ENCODE results near the gene CDC23. TPM values are rescaled to one million over a fixed set of nuclear protein-coding genes. Genes with fewer than 3 reads are reported as not detected.
A peak's percentile ranks its signal among the peaks of the same experiment; 100 is the strongest.

The CDC23 gene
- total RNA-seq, 1 donor from 2014 or later = 34.2 TPM

- peak overlapping the region; percentile 15 for H3K9ac ChIP-seq (ENCODE audit: low read length)
- no peak overlapping the region for H2AFZ ChIP-seq (ENCODE audit: low read depth, low read length)
- peaks cover 59% of the 10 kb centered on the region for H3K79me2 ChIP-seq (ENCODE audit: insufficient read depth, low read length)
- peaks cover 31% of the 10 kb centered on the region for H3K36me3 ChIP-seq (ENCODE audit: insufficient read depth, low read length)
- Mint-ChIP-seq H3K9me3 (ENCODE audit: unreplicated experiment) (no peaks in the 10 kb centered on the region), H3K36me3 (ENCODE audit: low read depth, unreplicated experiment) (peaks cover 3% of the 10 kb centered on the region), H3K27ac (ENCODE audit: unreplicated experiment) (no peak overlapping the region), H3K4me3 (ENCODE audit: unreplicated experiment) (no peak overlapping the region), H3K4me1 (ENCODE audit: low read depth, unreplicated experiment) (peaks cover 2% of the 10 kb centered on the region), H3K27me3 (ENCODE audit: low read depth, unreplicated experiment) (no peaks in the 10 kb centered on the region)
- FAIRE-seq (no peak), DNase-seq (ENCODE audit: low read depth) (no peak)
- peaks cover 4% of the 10 kb centered on the region for H4K20me1 ChIP-seq (ENCODE audit: insufficient read depth, low read length)
- no peaks in the 10 kb centered on the region for H3K27me3 ChIP-seq (ENCODE audit: insufficient read depth, low read length)
- TF ChIP-seq, protein P1, sequence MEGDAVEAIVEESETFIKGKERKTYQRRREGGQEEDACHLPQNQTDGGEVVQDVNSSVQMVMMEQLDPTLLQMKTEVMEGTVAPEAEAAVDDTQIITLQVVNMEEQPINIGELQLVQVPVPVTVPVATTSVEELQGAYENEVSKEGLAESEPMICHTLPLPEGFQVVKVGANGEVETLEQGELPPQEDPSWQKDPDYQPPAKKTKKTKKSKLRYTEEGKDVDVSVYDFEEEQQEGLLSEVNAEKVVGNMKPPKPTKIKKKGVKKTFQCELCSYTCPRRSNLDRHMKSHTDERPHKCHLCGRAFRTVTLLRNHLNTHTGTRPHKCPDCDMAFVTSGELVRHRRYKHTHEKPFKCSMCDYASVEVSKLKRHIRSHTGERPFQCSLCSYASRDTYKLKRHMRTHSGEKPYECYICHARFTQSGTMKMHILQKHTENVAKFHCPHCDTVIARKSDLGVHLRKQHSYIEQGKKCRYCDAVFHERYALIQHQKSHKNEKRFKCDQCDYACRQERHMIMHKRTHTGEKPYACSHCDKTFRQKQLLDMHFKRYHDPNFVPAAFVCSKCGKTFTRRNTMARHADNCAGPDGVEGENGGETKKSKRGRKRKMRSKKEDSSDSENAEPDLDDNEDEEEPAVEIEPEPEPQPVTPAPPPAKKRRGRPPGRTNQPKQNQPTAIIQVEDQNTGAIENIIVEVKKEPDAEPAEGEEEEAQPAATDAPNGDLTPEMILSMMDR (IDR thresholded peaks at IDR 0.05; ENCODE audit: insufficient read depth, low read depth, low read length) = no peak
- TF ChIP-seq EZH2 (IDR thresholded peaks at IDR 0.05; ENCODE audit: insufficient read depth, low read length) = no peak
- peak overlapping the region; percentile 87 for H3K4me2 ChIP-seq (ENCODE audit: low read length)
- no peak overlapping the region for H3K27ac ChIP-seq (ENCODE audit: low read depth, low read length)
- H3K4me1 ChIP-seq (ENCODE audit: insufficient read depth, low read length) = peaks cover 12% of the 10 kb centered on the region
- H3K9me3 ChIP-seq (ENCODE audit: insufficient read depth, low read depth, low read length) = no peaks in the 10 kb centered on the region
- H3K4me3 ChIP-seq (ENCODE audit: insufficient read depth, low read depth, low read length) = no peak overlapping the region
Observed at GRCh38 chr5:138180841-138181240, 32.3 kb downstream of the CDC23 start.

- Histone ChIP-seq H4K20me1 (ENCODE audit: insufficient read depth, low read length) (peaks cover 4% of the 10 kb centered on the region), H3K9ac (ENCODE audit: low read length) (peak overlapping the region; percentile 98), H3K4me3 (ENCODE audit: insufficient read depth, low read depth, low read length) (peak overlapping the region; percentile 99), H3K9me3 (ENCODE audit: insufficient read depth, low read depth, low read length) (no peaks in the 10 kb centered on the region), H3K4me1 (ENCODE audit: insufficient read depth, low read length) (peaks cover 12% of the 10 kb centered on the region), H3K4me2 (ENCODE audit: low read length) (peak overlapping the region; percentile 87), H2AFZ (ENCODE audit: low read depth, low read length) (no peak overlapping the region), H3K27me3 (ENCODE audit: insufficient read depth, low read length) (no peaks in the 10 kb centered on the region), H3K79me2 (ENCODE audit: insufficient read depth, low read length) (peaks cover 64% of the 10 kb centered on the region), H3K36me3 (ENCODE audit: insufficient read depth, low read length) (peaks cover 30% of the 10 kb centered on the region), H3K27ac (ENCODE audit: low read depth, low read length) (no peak overlapping the region)
- H3K27me3 Mint-ChIP-seq (ENCODE audit: low read depth, unreplicated experiment) = no peaks in the 10 kb centered on the region
- H3K9me3 Mint-ChIP-seq (ENCODE audit: unreplicated experiment) = no peaks in the 10 kb centered on the region
- DNase-seq (ENCODE audit: low read depth) = peak; percentile 19
- TF ChIP-seq, protein P1 (IDR thresholded peaks at IDR 0.05; ENCODE audit: insufficient read depth, low read depth, low read length) = peak; percentile 62
- TF ChIP-seq EZH2 (IDR thresholded peaks at IDR 0.05; ENCODE audit: insufficient read depth, low read length) = no peak
- no peak for FAIRE-seq
- H3K4me3 Mint-ChIP-seq (ENCODE audit: unreplicated experiment) = no peak overlapping the region
- peaks cover 2% of the 10 kb centered on the region for H3K4me1 Mint-ChIP-seq (ENCODE audit: low read depth, unreplicated experiment)
- no peak overlapping the region for H3K27ac Mint-ChIP-seq (ENCODE audit: unreplicated experiment)
- H3K36me3 Mint-ChIP-seq (ENCODE audit: low read depth, unreplicated experiment) = peaks cover 3% of the 10 kb centered on the region
Observed at GRCh38 chr5:138180183-138180782, 32.8 kb downstream of the CDC23 start.

DNA sequence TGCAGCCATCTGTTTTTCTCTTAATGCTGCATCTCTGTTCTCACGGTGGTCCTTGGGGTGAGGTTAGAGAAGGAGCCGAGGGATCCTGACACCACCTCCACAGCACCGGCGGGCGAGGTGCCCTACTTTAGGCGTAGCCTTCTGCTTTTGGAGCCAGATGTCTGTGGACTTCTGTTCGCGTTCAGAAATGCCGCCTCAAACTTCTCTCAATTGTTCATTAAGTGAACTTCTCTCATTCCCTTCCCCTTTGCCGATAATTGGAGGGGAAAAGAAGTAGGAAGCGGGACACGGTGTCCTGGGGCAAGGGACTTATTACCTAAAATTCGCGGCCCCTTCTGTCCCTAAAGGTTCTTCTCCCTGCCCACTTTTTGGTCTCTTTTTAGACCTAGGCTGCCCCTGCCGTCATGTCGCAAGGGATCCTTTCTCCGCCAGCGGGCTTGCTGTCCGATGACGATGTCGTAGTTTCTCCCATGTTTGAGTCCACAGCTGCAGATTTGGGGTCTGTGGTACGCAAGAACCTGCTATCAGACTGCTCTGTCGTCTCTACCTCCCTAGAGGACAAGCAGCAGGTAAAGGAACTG is 33.8 kb downstream of the CDC23 start:
- TF ChIP-seq, protein P1 (IDR thresholded peaks at IDR 0.05; ENCODE audit: insufficient read depth, low read depth, low read length) = no peak
- no peak for TF ChIP-seq EZH2 (IDR thresholded peaks at IDR 0.05; ENCODE audit: insufficient read depth, low read length)
- H3K27ac ChIP-seq (ENCODE audit: low read depth, low read length) = peak overlapping the region; percentile 46
- H3K27me3 ChIP-seq (ENCODE audit: insufficient read depth, low read length) = no peaks in the 10 kb centered on the region
- peak overlapping the region; percentile 87 for H3K4me2 ChIP-seq (ENCODE audit: low read length)
- DNase-seq (ENCODE audit: low read depth) (no peak), FAIRE-seq (no peak)
- H3K36me3 Mint-ChIP-seq (ENCODE audit: low read depth, unreplicated experiment) = no peaks in the 10 kb centered on the region
- peaks cover 71% of the 10 kb centered on the region for H3K79me2 ChIP-seq (ENCODE audit: insufficient read depth, low read length)
- no peaks in the 10 kb centered on the region for H3K9me3 Mint-ChIP-seq (ENCODE audit: unreplicated experiment)
- no peak overlapping the region for H3K4me3 Mint-ChIP-seq (ENCODE audit: unreplicated experiment)
- peaks cover 2% of the 10 kb centered on the region for H3K4me1 Mint-ChIP-seq (ENCODE audit: low read depth, unreplicated experiment)
- H3K9ac ChIP-seq (ENCODE audit: low read length) = peak overlapping the region; percentile 98
- no peaks in the 10 kb centered on the region for H3K27me3 Mint-ChIP-seq (ENCODE audit: low read depth, unreplicated experiment)
- peak overlapping the region; percentile 99 for H3K4me3 ChIP-seq (ENCODE audit: insufficient read depth, low read depth, low read length)
- no peaks in the 10 kb centered on the region for H3K9me3 ChIP-seq (ENCODE audit: insufficient read depth, low read depth, low read length)
- H2AFZ ChIP-seq (ENCODE audit: low read depth, low read length) = peak overlapping the region; percentile 93
- peaks cover 6% of the 10 kb centered on the region for H4K20me1 ChIP-seq (ENCODE audit: insufficient read depth, low read length)
- H3K4me1 ChIP-seq (ENCODE audit: insufficient read depth, low read length) = peaks cover 12% of the 10 kb centered on the region
- peaks cover 24% of the 10 kb centered on the region for H3K36me3 ChIP-seq (ENCODE audit: insufficient read depth, low read length)
- H3K27ac Mint-ChIP-seq (ENCODE audit: unreplicated experiment) = peak overlapping the region; percentile 12

Measured in astrocyte (in vitro differentiated cells and primary cell).